Endothelial cell of umbilical vein (primary cell): ENCODE results near the gene TMEM82. TPM values are rescaled to one million over a fixed set of nuclear protein-coding genes. Genes with fewer than 3 reads are reported as not detected.

Experiments
- BruUV-seq: library from RNA; stranded (reverse); fragments of 400-500 nt; replicated peaks from 2 replicates; lab custom pipeline; 2021; lab: Mats Ljungman, UMichigan
- CTCF ChIA-PET: fragments of 300-600, 350-600 bp; sonication (Branson Sonifier 250); formaldehyde crosslinking; loops from one replicate; lab custom pipeline; 2021; ENCODE audit warnings: antibody characterized with exemption, inconsistent platforms; lab: Charles Lee
- POLR2A ChIA-PET: fragments of 300-600, 350-600 bp; sonication (Branson Sonifier 250); formaldehyde crosslinking; loops from one replicate; lab custom pipeline; 2021; ENCODE audit warnings: antibody characterized with exemption, inconsistent platforms; lab: Charles Lee
- DNase-seq: peaks from one replicate; pipeline ENCODE4 v3.0.0-alpha.2; 2011; ENCODE audit warnings: low read depth, low spot score
- FAIRE-seq: peaks from 2 replicates; lab custom pipeline; 2011; peaks lifted over from hg19 to GRCh38; lab: Jason Lieb, UNC
- H2AFZ ChIP-seq: 2 replicates; pipeline ENCODE4 v1.6.0; 2012; ENCODE audit warnings: low read depth, low read length, control low read depth, inconsistent platforms
- H3K27ac ChIP-seq: 2 replicates; pipeline ENCODE4 v1.5.1; 2011; ENCODE audit warnings: low read depth, mild to moderate bottlenecking, control low read depth, low read length, moderate library complexity; ENCODE audit not compliant: insufficient read depth
- H3K27me3 ChIP-seq, 2 experiments: 2 replicates each; pipeline versions ENCODE4 v1.6.0 to v1.6.1; 2011; ENCODE audit warnings: low read length in 2 of 2, mixed read lengths in 1 of 2; ENCODE audit not compliant: control insufficient read depth in 2 of 2, insufficient read depth in 2 of 2
- H3K36me3 ChIP-seq, 2 experiments: 2 replicates in 1 of 2; 3 replicates in 1 of 2; pipeline ENCODE4 v1.5.1; 2011; ENCODE audit warnings: low read length in 2 of 2, mild to moderate bottlenecking in 1 of 2, moderate library complexity in 1 of 2; ENCODE audit not compliant: control insufficient read depth in 2 of 2, insufficient read depth in 2 of 2; ENCODE audit errors: extremely low read depth in 1 of 2
- H3K4me1 ChIP-seq: 3 replicates; pipeline ENCODE4 v1.5.1; 2011; ENCODE audit warnings: mild to moderate bottlenecking, low read length; ENCODE audit not compliant: control insufficient read depth, insufficient read depth; ENCODE audit errors: extremely low read depth
- H3K4me2 ChIP-seq: 2 replicates; pipeline ENCODE4 v1.6.1; 2011; ENCODE audit warnings: low read length, control low read depth, mixed read lengths; ENCODE audit not compliant: insufficient read depth
- H3K4me3 ChIP-seq, 3 experiments: fragments of 200-600 bp in 1 of 3; sonication (generic), shearing (Covaris generic) in 1 of 3; replicated peaks in 1 of 3; 2 replicates each; pipeline ENCODE4 v1.5.1; 2011 to 2016; ENCODE audit warnings: control low read depth in 3 of 3, low read length in 3 of 3, mild to moderate bottlenecking in 2 of 3, inconsistent platforms in 1 of 3, low read depth in 1 of 3, moderate library complexity in 1 of 3; ENCODE audit not compliant: insufficient read depth in 1 of 3
- H3K79me2 ChIP-seq: 2 replicates; pipeline ENCODE4 v1.6.0; 2012; ENCODE audit warnings: low read length, inconsistent platforms; ENCODE audit not compliant: control insufficient read depth, insufficient read depth
- H3K9ac ChIP-seq: replicated peaks from 2 replicates; pipeline ENCODE3; 2011; ENCODE audit warnings: low read length, control low read depth; ENCODE audit not compliant: insufficient read depth; ENCODE audit errors: extremely low read depth
- H3K9me1 ChIP-seq: replicated peaks from 3 replicates; pipeline ENCODE4 v1.6.0; 2011; ENCODE audit warnings: mild to moderate bottlenecking, low read length; ENCODE audit not compliant: control insufficient read depth, insufficient read depth; ENCODE audit errors: extremely low read depth
- H3K9me3 ChIP-seq: replicated peaks from 2 replicates; pipeline ENCODE4 v1.5.1; 2012; ENCODE audit warnings: low read length, inconsistent platforms; ENCODE audit not compliant: control insufficient read depth, insufficient read depth
- H4K20me1 ChIP-seq: replicated peaks from 2 replicates; pipeline ENCODE3; 2011; ENCODE audit warnings: mild to moderate bottlenecking, low read length; ENCODE audit not compliant: control insufficient read depth, insufficient read depth; ENCODE audit errors: extremely low read depth
- EZH2 ChIP-seq: IDR thresholded peaks from 2 replicates; pipeline ENCODE4 v1.6.1; 2012; ENCODE audit warnings: borderline replicate concordance, low read depth, mild to moderate bottlenecking, moderate library complexity, low read length, inconsistent platforms; ENCODE audit not compliant: severe bottlenecking
- FOS ChIP-seq: IDR thresholded peaks from 2 replicates; pipeline ENCODE4 v1.6.1; 2011; ENCODE audit warnings: mild to moderate bottlenecking, low read length, moderate library complexity, borderline replicate concordance; ENCODE audit not compliant: insufficient read depth
- GATA2 ChIP-seq: IDR thresholded peaks from 2 replicates; pipeline ENCODE4 v1.7.0; 2011; ENCODE audit warnings: low read depth, mild to moderate bottlenecking, moderate library complexity, mixed read lengths, low read length; ENCODE audit not compliant: insufficient read length, insufficient read depth
- JUN ChIP-seq: IDR thresholded peaks from 2 replicates; pipeline ENCODE4 v1.6.1; 2011; ENCODE audit warnings: borderline replicate concordance, low read depth; ENCODE audit not compliant: insufficient read length, insufficient read depth
- MAX ChIP-seq: IDR thresholded peaks from 2 replicates; pipeline ENCODE4 v1.6.1; 2011; ENCODE audit not compliant: insufficient read depth, insufficient read length
- POLR2A ChIP-seq: IDR thresholded peaks from 2 replicates; pipeline ENCODE4 v1.6.1; 2012; ENCODE audit warnings: low read depth, mild to moderate bottlenecking, control low read depth, low read length
- POLR2AphosphoS5 ChIP-seq: IDR thresholded peaks from 2 replicates; pipeline ENCODE4 v1.6.1; 2012; ENCODE audit warnings: low read depth, mild to moderate bottlenecking, control low read depth, low read length, moderate library complexity; ENCODE audit not compliant: insufficient read depth
- dilution Hi-C: fragments of 300-500 bp; cut with MboI; formaldehyde crosslinking; loops from one replicate; pipeline ENCODE4 v1.15.0; 2019; ENCODE audit warnings: low sequenced_read_pairs; ENCODE audit not compliant: extremely low pct_ligation_motif_present
- intact Hi-C: fragments of 100-400 bp; cut with micrococcal nuclease; formaldehyde crosslinking; loops from one replicate; pipeline ENCODE4 v1.10.0; 2022
- polyA plus RNA-seq, 4 experiments: library from polyadenylated mRNA; depleted of rRNA in 3 of 4; stranded (reverse) in 3 of 4; unstranded in 1 of 4; fragments of >200 nt; gene quantifications; 2 replicates each; pipeline versions ENCODE4 v1.2.1 to v1.2.3, GENCODE V29; 2011 to 2012; ENCODE audit warnings: missing spikeins in 1 of 4
- total RNA-seq: library from RNA; stranded (reverse); gene quantifications from 2 replicates; pipeline ENCODE4 v1.2.3, GENCODE V29; 2021
- TF ChIP-seq, protein P1 (sequence below), 2 donors: IDR thresholded peaks; 1 replicate in 1 of 2; 2 replicates in 1 of 2; pipeline ENCODE4 v1.5.1; 2011; ENCODE audit warnings: low read length in 2 of 2, mild to moderate bottlenecking in 2 of 2, moderate library complexity in 2 of 2, control low read depth in 1 of 2, inconsistent platforms in 1 of 2, low read depth in 1 of 2; ENCODE audit not compliant: insufficient read depth in 1 of 2; ENCODE audit errors: extremely low read depth in 1 of 2

TMEM82 gene
- total and polyA plus RNA-seq, 2 donors (not counting 3 experiments of a cell fraction or from before 2014, with no cell fraction given) = not detected

DNA sequence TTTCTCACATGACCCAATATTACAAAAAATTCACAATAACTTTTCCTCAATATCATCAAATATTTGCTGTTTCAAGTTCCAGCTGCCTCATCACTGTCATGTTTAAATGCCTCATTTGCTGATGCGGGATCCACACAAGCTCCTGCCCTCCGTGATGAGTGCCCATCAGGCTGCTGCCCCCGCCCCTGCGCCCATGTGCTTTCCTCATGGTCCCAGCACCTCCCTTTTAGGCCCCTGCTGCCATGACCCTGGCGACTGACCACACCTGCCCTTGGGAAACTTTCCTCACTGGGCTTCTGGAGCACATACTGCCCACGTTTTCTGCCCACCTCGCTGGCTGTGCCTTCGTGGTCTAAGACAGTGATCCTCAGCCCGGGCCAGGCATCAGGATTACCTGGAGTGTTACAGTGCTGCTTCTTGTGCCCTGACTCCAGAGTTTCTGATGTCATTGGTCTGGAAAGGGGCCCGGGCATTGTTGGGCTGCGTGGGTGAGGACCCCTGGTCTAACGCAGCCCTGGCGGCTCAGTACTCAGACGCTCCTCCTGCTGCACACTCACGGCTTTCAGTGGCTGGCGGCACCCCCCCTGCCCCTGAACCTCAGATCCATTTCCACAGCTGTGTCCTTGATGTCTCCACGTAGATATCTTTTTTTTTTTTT lies 37.6 kb upstream of the TMEM82 start:
- Histone ChIP-seq H3K9ac (no peak overlapping the region), H3K4me2 (no peak overlapping the region), H3K79me2 (peaks cover 42% of the 10 kb centered on the region), H3K27me3 (no peaks in the 10 kb centered on the region), H3K4me3 (no peak overlapping the region), H3K27ac (no peak overlapping the region), H3K9me1 (no peaks in the 10 kb centered on the region), H4K20me1 (peaks cover 2% of the 10 kb centered on the region), H2AFZ (no peak overlapping the region), H3K4me1 (no peaks in the 10 kb centered on the region), H3K9me3 (no peaks in the 10 kb centered on the region), H3K36me3 (peaks cover 0 to 4% of the 10 kb centered on the region in 2 experiments)
- dilution Hi-C loops = no loop called here
- no peak for FAIRE-seq
- DNase-seq = no peak
- POLR2A ChIA-PET = no interaction called here
- TF ChIP-seq, protein P1, sequence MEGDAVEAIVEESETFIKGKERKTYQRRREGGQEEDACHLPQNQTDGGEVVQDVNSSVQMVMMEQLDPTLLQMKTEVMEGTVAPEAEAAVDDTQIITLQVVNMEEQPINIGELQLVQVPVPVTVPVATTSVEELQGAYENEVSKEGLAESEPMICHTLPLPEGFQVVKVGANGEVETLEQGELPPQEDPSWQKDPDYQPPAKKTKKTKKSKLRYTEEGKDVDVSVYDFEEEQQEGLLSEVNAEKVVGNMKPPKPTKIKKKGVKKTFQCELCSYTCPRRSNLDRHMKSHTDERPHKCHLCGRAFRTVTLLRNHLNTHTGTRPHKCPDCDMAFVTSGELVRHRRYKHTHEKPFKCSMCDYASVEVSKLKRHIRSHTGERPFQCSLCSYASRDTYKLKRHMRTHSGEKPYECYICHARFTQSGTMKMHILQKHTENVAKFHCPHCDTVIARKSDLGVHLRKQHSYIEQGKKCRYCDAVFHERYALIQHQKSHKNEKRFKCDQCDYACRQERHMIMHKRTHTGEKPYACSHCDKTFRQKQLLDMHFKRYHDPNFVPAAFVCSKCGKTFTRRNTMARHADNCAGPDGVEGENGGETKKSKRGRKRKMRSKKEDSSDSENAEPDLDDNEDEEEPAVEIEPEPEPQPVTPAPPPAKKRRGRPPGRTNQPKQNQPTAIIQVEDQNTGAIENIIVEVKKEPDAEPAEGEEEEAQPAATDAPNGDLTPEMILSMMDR (IDR thresholded peaks at IDR 0.05; ENCODE audit: extremely low read depth in 1 of 2, insufficient read depth in 1 of 2, low read depth in 1 of 2, low read length in 2 of 2) = no peak
- TF ChIP-seq JUN (no peak), EZH2 (no peak), POLR2A (no peak), POLR2AphosphoS5 (no peak), FOS (no peak), MAX (no peak), GATA2 (no peak)
- intact Hi-C loops = no loop called here
- CTCF ChIA-PET = interaction anchor here (0.9 kb wide), 1 partner anchor 10 kb away, joined by 3 read pairs; no protein-coding TSS in a partner anchor
- no TSS peak for BruUV-seq
